Measurements from ENCODE around the gene GSE1.

The GSE1 gene
- total RNA-seq, result 19.1 to 45.1 reads per million in 2 donors

GRCh38 chr16:85612801-85613603 is at the start of gene GSE1:
TSS of gene GSE1 (plus strand) at chr16:85613322. CDS start at chr16:85613392, 70 bp downstream.
- peak; percentile 44 for DNase-seq

GRCh38 chr16:85563515-85564276 is 49.4 kb upstream of the GSE1 start:
- no peak for DNase-seq

GRCh38 chr16:85564277-85565051 is 48.7 kb upstream of the GSE1 start:
- DNase-seq, result no peak

- DNase-seq, result no peak
Measured at GRCh38 chr16:85565340-85565739, 47.8 kb upstream of the GSE1 start.

GRCh38 chr16:85565801-85566526 is 47.2 kb upstream of the GSE1 start:
- no peak for DNase-seq

- DNase-seq, result no peak
Measured at GRCh38 chr16:85566561-85567100, 46.5 kb upstream of the GSE1 start.

- DNase-seq, result no peak
Measured at GRCh38 chr16:85567101-85567866, 45.8 kb upstream of the GSE1 start.

- DNase-seq, result no peak
Measured at GRCh38 chr16:85567935-85568334, 45.2 kb upstream of the GSE1 start.

GRCh38 chr16:85568519-85568918 is 44.6 kb upstream of the GSE1 start:
- no peak for DNase-seq

- DNase-seq, result no peak
Measured at GRCh38 chr16:85569039-85569614, 44.0 kb upstream of the GSE1 start.

- DNase-seq, result no peak
Measured at GRCh38 chr16:85569615-85570212, 43.4 kb upstream of the GSE1 start.

- no peak for DNase-seq
Measured at GRCh38 chr16:85570213-85570734, 42.8 kb upstream of the GSE1 start.

GRCh38 chr16:85570735-85571562 is 42.2 kb upstream of the GSE1 start:
- no peak for DNase-seq

- DNase-seq, result no peak
Measured at GRCh38 chr16:85571563-85571812, 41.6 kb upstream of the GSE1 start.

GRCh38 chr16:85571813-85572619 is 41.1 kb upstream of the GSE1 start:
- no peak for DNase-seq

GRCh38 chr16:85573045-85573695 is 40.0 kb upstream of the GSE1 start:
- DNase-seq, result no peak

- DNase-seq, result no peak
Measured at GRCh38 chr16:85573696-85574641, 39.2 kb upstream of the GSE1 start.

All from T-helper 9 cell (primary cell).